HG02885 (cell line): ENCODE results near the gene PGAP2.
"Not testable (repeated sequence)": the region's sequence is repeated elsewhere in the genome, so short reads cannot be mapped to it uniquely, and the experiment has no call there.

Source experiments
- ATAC-seq: cut with Tn5 transposase; IDR thresholded peaks from one replicate; pipeline ENCODE4 v1.9.1; 2021; ENCODE audit warnings: mild to moderate bottlenecking; ENCODE audit not compliant: unreplicated experiment, poor library complexity

PGAP2 gene

GRCh38 chr11:3807909-3808860, at the start of gene PGAP2:
Gene PGAP2 (plus strand): TSS chr11:3808560. CDS start chr11:3811260, 2,700 bp downstream.
- ATAC-seq, result peak; percentile 73

DNA sequence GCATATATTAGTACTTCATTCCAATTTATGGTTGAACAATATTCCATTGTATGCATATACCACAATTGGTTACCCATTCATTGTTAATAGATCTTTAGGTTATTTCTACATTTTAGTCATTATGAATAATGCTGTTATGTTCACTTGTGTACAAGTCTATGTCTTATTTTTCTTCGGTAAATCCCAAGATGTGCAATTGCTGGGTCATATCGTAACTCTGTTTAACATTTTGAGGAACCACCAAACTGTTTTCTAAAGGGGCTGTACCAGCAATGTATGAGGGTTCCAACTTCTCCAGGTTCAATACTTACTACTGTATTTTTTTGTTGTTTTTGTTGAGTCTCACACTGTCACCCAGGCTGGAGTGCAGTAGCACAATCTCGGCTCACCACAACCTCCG, 44.1 kb upstream of the PGAP2 start:
- no peak for ATAC-seq

GRCh38 chr11:3766836-3767235, 41.5 kb upstream of the PGAP2 start:
- ATAC-seq, result not testable (repeated sequence)

DNA sequence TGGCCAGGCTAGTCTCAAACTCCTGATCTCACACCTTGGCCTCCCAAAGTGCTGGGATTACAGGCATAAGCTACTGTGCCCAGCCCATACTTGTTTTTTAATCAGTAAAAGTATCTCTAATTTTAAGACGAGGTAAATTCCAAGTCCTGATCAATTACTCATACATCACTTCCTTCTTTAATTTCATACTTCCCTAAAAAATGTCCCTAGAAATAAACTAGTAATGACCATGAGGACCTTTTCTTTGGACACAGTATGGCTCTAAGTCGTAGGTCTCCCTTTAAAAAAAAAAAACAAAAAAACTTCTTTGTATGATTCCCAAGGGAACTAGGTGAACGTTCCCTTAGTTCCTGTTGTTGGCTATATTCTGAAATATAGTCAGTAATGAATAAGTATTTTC, 40.8 kb upstream of the PGAP2 start:
- ATAC-seq, result no peak

GRCh38 chr11:3773180-3773579, 35.2 kb upstream of the PGAP2 start:
- ATAC-seq, result no peak

- no peak for ATAC-seq
These were observed 32.5 kb upstream of the PGAP2 start for GRCh38 chr11:3775736-3776406.

GRCh38 chr11:3781423-3781822, 26.9 kb upstream of the PGAP2 start:
- no peak for ATAC-seq

DNA sequence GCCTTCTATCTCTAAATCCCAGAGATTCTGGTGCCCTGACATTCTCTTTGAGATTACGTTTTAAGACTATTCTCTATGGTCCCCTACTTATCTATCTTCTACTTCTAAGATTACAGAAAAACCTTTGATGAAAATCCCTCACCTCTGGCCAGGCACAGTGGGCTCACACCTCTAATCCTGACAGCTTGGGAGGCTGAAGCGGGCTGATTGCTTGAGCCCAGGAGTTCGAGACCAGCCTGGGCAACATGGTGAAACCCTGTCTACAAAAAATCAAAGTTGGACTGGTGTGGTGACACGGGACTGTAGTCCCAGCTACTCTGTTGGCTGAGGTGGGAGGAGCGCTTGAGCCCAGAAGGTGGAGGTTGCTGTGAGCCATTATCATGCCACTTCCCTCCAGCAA, 25.4 kb upstream of the PGAP2 start:
- ATAC-seq, result no peak

GRCh38 chr11:3783611-3784010, 24.7 kb upstream of the PGAP2 start:
- no peak for ATAC-seq

DNA sequence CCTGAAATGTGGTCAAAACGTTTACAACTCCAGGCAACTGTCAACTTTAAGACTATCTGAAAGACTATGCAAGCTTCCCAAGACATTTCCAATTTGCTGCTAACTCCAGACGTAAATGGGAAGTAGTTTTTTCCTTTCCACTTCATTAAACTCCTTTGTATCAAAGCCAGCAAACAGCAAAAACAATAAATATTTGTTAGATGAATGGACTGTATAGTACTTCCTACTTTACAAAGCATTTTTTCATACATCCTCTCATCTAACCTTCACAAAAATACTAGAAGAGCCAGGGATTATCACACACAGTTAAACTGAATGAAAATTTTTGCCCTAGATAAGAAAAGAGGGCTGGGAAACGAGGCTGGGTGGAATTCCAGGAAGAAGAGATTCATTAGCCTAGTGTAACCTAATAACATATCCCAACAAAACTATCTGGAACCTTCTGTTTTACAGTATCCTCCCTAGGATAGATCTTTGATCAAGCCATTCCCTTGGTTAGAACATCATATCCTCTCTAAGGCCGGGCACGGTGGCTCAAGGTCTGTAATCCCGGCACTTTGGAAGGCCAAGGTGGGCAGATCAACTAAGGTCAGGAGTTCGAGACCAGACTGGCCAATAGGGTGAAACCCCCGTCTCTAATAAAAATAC, 21.5 kb upstream of the PGAP2 start:
- no peak for ATAC-seq

DNA sequence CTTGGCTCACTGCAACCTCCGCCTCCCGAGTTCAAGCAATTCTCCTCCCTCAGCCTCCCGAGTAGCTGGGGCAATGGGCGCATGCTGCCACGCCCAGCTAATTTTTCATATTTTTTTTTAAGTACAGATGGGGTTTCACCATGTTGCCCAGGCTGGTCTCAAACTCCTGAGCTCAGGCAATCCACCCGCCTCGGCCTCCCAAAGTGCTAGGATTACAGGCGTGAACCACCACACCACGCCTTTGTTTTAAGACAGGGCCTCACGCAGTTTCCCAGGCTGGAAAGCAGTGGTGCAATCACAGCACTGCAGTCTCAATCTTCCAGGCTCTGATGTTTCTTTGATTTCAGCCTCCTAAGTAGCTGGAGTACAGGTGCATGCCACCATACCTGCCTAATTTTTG, 14.0 kb upstream of the PGAP2 start:
- not testable (repeated sequence) for ATAC-seq

DNA sequence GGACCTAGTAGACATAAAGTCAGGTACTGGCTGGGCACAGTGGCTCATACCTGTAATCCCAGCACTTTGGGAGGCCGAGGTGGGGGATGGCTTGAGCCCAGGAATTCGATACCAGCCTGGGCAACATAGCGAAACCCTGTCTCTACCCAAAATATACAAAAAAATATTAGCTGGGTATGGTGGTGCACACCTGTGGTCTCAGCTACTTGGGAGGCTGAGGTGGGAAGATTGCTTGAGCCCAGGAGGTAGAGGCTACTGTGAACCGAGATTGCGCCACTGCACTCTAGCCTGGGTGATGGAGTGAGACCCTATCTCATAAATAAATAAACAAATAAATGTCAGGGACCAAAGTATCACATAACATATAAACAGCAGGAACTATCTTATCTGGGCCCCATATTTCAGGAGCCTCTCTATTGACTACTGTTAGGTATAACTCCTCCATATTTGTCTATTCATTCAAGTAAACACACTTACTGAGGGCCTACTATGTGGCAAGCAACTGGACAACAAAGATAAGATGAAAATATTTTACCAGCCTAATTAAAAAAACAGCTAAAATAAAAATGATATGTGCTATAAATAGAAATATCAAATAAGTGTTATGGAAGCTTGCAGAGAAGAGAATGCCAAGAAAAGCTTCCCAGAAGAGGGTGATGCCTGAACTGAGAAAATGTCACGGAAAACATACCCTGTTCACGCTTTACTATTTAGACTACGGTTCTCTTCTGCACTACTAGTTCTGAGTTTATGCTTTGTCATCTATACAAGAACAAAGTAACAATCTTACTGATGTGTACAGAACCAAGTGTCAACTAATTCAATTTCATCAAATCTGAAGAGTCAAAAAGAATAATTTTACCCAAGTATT, 13.0 kb upstream of the PGAP2 start:
- no peak for ATAC-seq

- no peak for ATAC-seq
These were observed 12.4 kb upstream of the PGAP2 start for GRCh38 chr11:3796002-3796311.

DNA sequence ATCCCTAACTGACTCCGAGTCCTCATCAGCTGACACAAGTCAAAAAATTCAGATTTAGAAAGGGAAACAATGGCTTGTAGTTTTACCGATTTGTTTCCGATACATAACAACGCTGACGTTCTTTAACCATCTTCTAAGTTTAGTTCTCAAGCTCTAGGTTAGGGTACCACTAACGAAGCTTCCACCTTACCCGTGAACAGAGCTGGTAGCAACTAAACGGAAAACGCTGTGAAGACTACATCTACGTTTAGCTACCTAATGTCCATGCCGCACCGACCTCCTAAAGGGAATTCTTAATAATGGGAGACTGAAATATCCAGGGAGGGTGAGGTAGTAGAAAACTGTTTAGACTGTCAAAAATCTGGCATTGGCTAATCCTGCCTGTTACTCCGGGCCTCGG, 12.0 kb upstream of the PGAP2 start:
- ATAC-seq, result no peak

GRCh38 chr11:3796801-3797328, 11.5 kb upstream of the PGAP2 start:
- ATAC-seq, result peak; percentile 31

GRCh38 chr11:3797329-3798090, 10.8 kb upstream of the PGAP2 start, which contains the start of gene NUP98:
Gene NUP98 (minus strand): TSS chr11:3797554. CDS start chr11:3782117, 15,437 bp downstream.
- peak; percentile 92 for ATAC-seq

DNA sequence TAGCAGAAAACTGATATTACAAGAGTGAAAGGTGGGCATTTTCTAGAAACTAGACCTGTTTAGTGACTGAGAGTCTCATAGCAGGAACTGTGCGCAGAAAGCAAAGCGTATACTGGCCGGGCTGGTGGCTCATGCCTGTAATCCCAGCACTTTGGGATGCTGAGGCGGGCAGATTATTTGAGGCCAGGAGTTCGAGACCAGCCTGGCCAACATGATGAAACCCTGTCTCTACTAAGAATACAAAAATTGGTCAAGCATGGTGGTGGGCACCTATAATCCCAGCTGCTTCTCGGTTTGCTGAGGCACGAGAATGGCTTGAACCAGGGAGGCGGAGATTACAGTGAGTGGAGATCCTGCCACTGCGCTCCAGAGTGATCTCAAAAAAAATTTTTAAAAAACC, 9.2 kb upstream of the PGAP2 start:
- no peak for ATAC-seq

DNA sequence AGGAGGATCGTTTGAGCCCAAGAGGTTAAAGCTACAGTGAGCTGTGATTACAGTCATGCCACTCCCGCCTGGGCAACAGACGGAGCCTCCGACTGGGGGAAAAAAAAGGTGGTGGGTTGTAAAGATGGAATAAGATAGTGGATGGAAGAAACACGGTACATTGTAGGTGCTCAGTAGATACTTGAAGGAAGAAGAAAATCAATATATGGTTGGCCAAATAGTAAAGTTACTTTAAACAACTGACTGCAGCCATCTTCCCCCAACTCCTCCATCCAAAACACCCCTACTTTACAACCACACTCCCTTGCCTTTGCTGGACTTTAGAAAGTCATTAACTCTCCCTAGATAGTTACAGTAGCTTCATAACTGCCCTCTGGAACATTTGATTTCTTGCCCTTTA, 8.5 kb upstream of the PGAP2 start:
- ATAC-seq, result no peak
